B cell (primary cell): ENCODE data around the gene SMIM7.

ENCODE experiments used
- CTCF ChIP-seq: fragments of 200-600 bp; IDR thresholded peaks from one replicate; pipeline ENCODE4 v1.8.0; 2022; ENCODE audit warnings: antibody characterized with exemption, mild to moderate bottlenecking
- EZH2 ChIP-seq: IDR thresholded peaks from 2 replicates; pipeline ENCODE4 v1.6.1; 2012; ENCODE audit warnings: borderline replicate concordance, low read depth, mild to moderate bottlenecking, moderate library complexity, low read length; ENCODE audit not compliant: insufficient read depth, poor library complexity, severe bottlenecking

GRCh38 chr19:16609511-16610200 lies 50.3 kb downstream of the SMIM7 start:
- TF ChIP-seq CTCF = no peak
- TF ChIP-seq EZH2 = no peak
